Astrocyte (in vitro differentiated cells and primary cell): ENCODE measurements around the gene ST6GAL2.

Experiments used
- EZH2 ChIP-seq: IDR thresholded peaks from 2 replicates; pipeline ENCODE4 v1.6.1; 2012; ENCODE audit warnings: mild to moderate bottlenecking, low read length, inconsistent platforms; ENCODE audit not compliant: insufficient read depth
- TF ChIP-seq, protein P1 (sequence below): IDR thresholded peaks from 2 replicates; pipeline ENCODE4 v1.5.1; 2011; ENCODE audit warnings: low read depth, mild to moderate bottlenecking, inconsistent platforms, low read length, moderate library complexity; ENCODE audit not compliant: insufficient read depth

DNA sequence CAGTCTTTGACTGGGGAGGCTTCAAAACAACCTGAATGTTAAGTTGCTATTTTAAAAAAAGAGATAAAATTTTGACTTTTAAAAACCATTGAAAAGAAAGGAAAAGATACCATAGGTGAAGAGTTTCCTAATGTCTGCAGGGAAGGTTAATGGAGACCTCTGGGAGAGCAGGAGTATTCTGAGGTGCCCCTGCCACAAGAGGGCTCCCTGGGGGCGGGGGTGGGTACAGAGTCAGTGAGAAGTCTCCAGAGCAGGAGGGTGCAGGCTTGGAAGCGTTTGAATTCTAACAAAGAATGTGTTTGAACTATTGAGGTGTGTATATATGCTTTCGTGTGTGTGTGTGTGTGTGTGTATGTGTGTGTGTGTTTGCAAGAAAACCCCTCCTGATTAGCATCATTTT lies 46.7 kb upstream of the ST6GAL2 start:
- TF ChIP-seq, protein P1, sequence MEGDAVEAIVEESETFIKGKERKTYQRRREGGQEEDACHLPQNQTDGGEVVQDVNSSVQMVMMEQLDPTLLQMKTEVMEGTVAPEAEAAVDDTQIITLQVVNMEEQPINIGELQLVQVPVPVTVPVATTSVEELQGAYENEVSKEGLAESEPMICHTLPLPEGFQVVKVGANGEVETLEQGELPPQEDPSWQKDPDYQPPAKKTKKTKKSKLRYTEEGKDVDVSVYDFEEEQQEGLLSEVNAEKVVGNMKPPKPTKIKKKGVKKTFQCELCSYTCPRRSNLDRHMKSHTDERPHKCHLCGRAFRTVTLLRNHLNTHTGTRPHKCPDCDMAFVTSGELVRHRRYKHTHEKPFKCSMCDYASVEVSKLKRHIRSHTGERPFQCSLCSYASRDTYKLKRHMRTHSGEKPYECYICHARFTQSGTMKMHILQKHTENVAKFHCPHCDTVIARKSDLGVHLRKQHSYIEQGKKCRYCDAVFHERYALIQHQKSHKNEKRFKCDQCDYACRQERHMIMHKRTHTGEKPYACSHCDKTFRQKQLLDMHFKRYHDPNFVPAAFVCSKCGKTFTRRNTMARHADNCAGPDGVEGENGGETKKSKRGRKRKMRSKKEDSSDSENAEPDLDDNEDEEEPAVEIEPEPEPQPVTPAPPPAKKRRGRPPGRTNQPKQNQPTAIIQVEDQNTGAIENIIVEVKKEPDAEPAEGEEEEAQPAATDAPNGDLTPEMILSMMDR: no peak
- no peak for TF ChIP-seq EZH2
